OCI-LY7 (cell line): ENCODE data around the gene KNDC1.

ENCODE experiments used
- EZH2phosphoT487 ChIP-seq: fragments of 200-600 bp; sonication (generic); IDR thresholded peaks from 2 replicates; pipeline ENCODE4 v1.6.1; 2018; ENCODE audit warnings: low read depth, borderline replicate concordance, mild to moderate bottlenecking, mixed run types, antibody characterized with exemption, low read length, moderate library complexity, mixed read lengths
- TF ChIP-seq, protein P1 (sequence below): fragments of 200-600 bp; sonication (generic); conservative IDR thresholded peaks from 2 replicates; pipeline ENCODE4 v1.5.1; 2014; ENCODE audit warnings: mild to moderate bottlenecking, antibody characterized with exemption, low read length, moderate library complexity, mixed read lengths

DNA sequence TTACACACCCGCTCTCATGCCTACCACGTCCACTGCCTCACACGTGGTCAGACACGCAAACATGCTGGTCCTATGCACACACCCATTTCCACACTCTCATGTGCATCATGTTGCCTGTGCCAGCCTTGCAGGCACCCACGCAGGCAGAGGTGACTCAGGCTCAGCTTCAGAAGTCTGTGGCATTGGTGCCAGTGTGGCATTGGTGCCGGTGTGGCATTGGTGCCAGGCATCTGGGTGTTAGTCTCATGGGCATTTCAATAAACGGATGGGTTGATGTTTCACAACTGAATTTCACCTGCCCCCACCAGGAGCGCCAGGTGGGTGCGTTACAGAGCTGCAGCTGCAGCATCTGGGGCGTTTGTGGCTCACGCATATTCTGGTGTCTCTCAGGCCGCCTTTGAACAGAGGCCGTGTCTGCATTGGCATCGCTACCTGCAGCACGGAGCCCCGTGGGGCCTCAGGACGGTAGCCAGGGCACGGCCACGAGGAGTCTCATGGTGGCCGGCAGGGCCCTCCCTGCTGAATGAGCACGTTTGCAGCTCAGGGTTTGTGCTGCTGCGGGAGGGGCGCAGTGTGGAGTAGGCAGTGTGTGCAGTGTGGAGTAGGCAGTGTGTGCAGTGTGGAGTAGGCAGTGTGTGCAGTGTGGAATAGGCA, 24.7 kb downstream of the KNDC1 start:
- TF ChIP-seq, protein P1, sequence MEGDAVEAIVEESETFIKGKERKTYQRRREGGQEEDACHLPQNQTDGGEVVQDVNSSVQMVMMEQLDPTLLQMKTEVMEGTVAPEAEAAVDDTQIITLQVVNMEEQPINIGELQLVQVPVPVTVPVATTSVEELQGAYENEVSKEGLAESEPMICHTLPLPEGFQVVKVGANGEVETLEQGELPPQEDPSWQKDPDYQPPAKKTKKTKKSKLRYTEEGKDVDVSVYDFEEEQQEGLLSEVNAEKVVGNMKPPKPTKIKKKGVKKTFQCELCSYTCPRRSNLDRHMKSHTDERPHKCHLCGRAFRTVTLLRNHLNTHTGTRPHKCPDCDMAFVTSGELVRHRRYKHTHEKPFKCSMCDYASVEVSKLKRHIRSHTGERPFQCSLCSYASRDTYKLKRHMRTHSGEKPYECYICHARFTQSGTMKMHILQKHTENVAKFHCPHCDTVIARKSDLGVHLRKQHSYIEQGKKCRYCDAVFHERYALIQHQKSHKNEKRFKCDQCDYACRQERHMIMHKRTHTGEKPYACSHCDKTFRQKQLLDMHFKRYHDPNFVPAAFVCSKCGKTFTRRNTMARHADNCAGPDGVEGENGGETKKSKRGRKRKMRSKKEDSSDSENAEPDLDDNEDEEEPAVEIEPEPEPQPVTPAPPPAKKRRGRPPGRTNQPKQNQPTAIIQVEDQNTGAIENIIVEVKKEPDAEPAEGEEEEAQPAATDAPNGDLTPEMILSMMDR = no peak
- no peak for TF ChIP-seq EZH2phosphoT487
